ENCODE data around the gene PCDHAC1.

PCDHAC1 gene

GRCh38 chr5:140951636-140952035, 25.5 kb downstream of the PCDHAC1 start:
- CTCF ChIA-PET = no interaction called here
- Mint-ChIP-seq H3K9me3 (no peaks in the 10 kb centered on the region), H3K27ac (no peak overlapping the region), H3K4me1 (no peaks in the 10 kb centered on the region), H3K36me3 (no peaks in the 10 kb centered on the region), H3K4me3 (no peak overlapping the region), H3K27me3 (no peaks in the 10 kb centered on the region)
- DNase-seq = no peak

- no peaks in the 10 kb centered on the region for H3K4me1 Mint-ChIP-seq
- no peak overlapping the region for H3K4me3 Mint-ChIP-seq
- no peaks in the 10 kb centered on the region for H3K9me3 Mint-ChIP-seq
- H3K27me3 Mint-ChIP-seq = no peaks in the 10 kb centered on the region
- no peak overlapping the region for H3K27ac Mint-ChIP-seq
- DNase-seq = no peak
- CTCF ChIA-PET = no interaction called here
- H3K36me3 Mint-ChIP-seq = no peaks in the 10 kb centered on the region
Observed at GRCh38 chr5:140953234-140953633, 27.1 kb downstream of the PCDHAC1 start.

GRCh38 chr5:140962190-140962589, 36.1 kb downstream of the PCDHAC1 start:
- no peaks in the 10 kb centered on the region for H3K4me1 Mint-ChIP-seq
- no peaks in the 10 kb centered on the region for H3K36me3 Mint-ChIP-seq
- no peak overlapping the region for H3K27ac Mint-ChIP-seq
- no peaks in the 10 kb centered on the region for H3K9me3 Mint-ChIP-seq
- no peak overlapping the region for H3K4me3 Mint-ChIP-seq
- CTCF ChIA-PET = no interaction called here
- peaks cover 27% of the 10 kb centered on the region for H3K27me3 Mint-ChIP-seq
- no peak for DNase-seq

- CTCF ChIA-PET = no interaction called here
- no peaks in the 10 kb centered on the region for H3K4me1 Mint-ChIP-seq
- no peaks in the 10 kb centered on the region for H3K9me3 Mint-ChIP-seq
Observed at GRCh38 chr5:140964356-140964755, 38.3 kb downstream of the PCDHAC1 start.

DNA sequence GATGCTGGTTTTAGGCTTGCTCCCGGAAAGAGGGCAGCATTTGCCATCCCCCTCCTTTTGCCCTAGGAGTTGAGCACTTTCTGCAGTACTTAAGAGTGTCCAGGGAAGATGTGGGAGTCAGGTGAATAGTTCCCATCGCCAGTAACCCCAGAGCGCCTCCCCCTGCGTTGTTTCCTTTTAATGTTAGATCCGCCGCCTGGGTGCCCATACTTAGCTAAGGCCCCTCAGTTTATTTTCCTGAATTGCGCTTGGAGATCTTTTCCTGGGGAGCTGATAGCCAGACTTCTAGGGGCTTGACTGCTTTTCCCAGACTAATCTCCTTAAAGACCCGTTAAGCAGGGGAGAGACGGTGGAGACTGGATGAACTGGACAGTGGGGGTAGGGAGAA, 39.8 kb downstream of the PCDHAC1 start:
- H3K36me3 Mint-ChIP-seq = no peaks in the 10 kb centered on the region
- no peak for DNase-seq
- no peaks in the 10 kb centered on the region for H3K4me1 Mint-ChIP-seq
- no peaks in the 10 kb centered on the region for H3K9me3 Mint-ChIP-seq
- H3K27me3 Mint-ChIP-seq = peaks cover 37% of the 10 kb centered on the region
- no peak overlapping the region for H3K4me3 Mint-ChIP-seq
- CTCF ChIA-PET = no interaction called here
- H3K27ac Mint-ChIP-seq = no peak overlapping the region

More at GRCh38 chr5:140964356-140964755, 38.3 kb downstream of the PCDHAC1 start:
- DNase-seq = no peak
- Mint-ChIP-seq H3K27me3 (peaks cover 37% of the 10 kb centered on the region), H3K4me3 (no peak overlapping the region), H3K27ac (no peak overlapping the region), H3K36me3 (no peaks in the 10 kb centered on the region)

- H3K9me3 Mint-ChIP-seq = no peaks in the 10 kb centered on the region
- no peak within 1 kb of the TSS for H3K27ac Mint-ChIP-seq
- no peaks in the 10 kb centered on the region for H3K36me3 Mint-ChIP-seq
- CTCF ChIA-PET = no interaction called here
- peaks cover 37% of the 10 kb centered on the region for H3K27me3 Mint-ChIP-seq
- no peak for DNase-seq
- no peak within 1 kb of the TSS for H3K4me3 Mint-ChIP-seq
- no peaks in the 10 kb centered on the region for H3K4me1 Mint-ChIP-seq
Observed at GRCh38 chr5:140966293-140967225, 40.5 kb downstream of the PCDHAC1 start, which contains the start of gene PCDHAC2. PCDHAC2 (plus strand) TSS chr5:140966476; CDS start chr5:140966767, 291 bp downstream.

- no peak for DNase-seq
- Mint-ChIP-seq H3K4me1 (no peaks in the 10 kb centered on the region), H3K27me3 (peaks cover 37% of the 10 kb centered on the region), H3K4me3 (no peak overlapping the region), H3K9me3 (no peaks in the 10 kb centered on the region), H3K36me3 (no peaks in the 10 kb centered on the region), H3K27ac (no peak overlapping the region)
- CTCF ChIA-PET = no interaction called here
Observed at GRCh38 chr5:140967226-140967893, 41.3 kb downstream of the PCDHAC1 start.

GRCh38 chr5:140969880-140970279, 43.8 kb downstream of the PCDHAC1 start:
- H3K36me3 Mint-ChIP-seq = no peaks in the 10 kb centered on the region
- DNase-seq = no peak
- no peak overlapping the region for H3K4me3 Mint-ChIP-seq
- H3K9me3 Mint-ChIP-seq = no peaks in the 10 kb centered on the region
- H3K27ac Mint-ChIP-seq = no peak overlapping the region
- no peaks in the 10 kb centered on the region for H3K4me1 Mint-ChIP-seq
- CTCF ChIA-PET = no interaction called here
- H3K27me3 Mint-ChIP-seq = peaks cover 30% of the 10 kb centered on the region

GRCh38 chr5:140973550-140973949, 47.5 kb downstream of the PCDHAC1 start:
- CTCF ChIA-PET = no interaction called here
- Mint-ChIP-seq H3K4me1 (no peaks in the 10 kb centered on the region), H3K4me3 (no peak overlapping the region), H3K27ac (no peak overlapping the region), H3K9me3 (no peaks in the 10 kb centered on the region), H3K27me3 (no peaks in the 10 kb centered on the region), H3K36me3 (no peaks in the 10 kb centered on the region)
- DNase-seq = no peak

GRCh38 chr5:140977003-140977402, 50.9 kb downstream of the PCDHAC1 start:
- H3K27me3 Mint-ChIP-seq = no peaks in the 10 kb centered on the region
- no peaks in the 10 kb centered on the region for H3K36me3 Mint-ChIP-seq
- H3K4me3 Mint-ChIP-seq = no peak overlapping the region
- no peak for DNase-seq
- H3K27ac Mint-ChIP-seq = no peak overlapping the region
- CTCF ChIA-PET = no interaction called here
- no peaks in the 10 kb centered on the region for H3K9me3 Mint-ChIP-seq
- H3K4me1 Mint-ChIP-seq = no peaks in the 10 kb centered on the region

DNA sequence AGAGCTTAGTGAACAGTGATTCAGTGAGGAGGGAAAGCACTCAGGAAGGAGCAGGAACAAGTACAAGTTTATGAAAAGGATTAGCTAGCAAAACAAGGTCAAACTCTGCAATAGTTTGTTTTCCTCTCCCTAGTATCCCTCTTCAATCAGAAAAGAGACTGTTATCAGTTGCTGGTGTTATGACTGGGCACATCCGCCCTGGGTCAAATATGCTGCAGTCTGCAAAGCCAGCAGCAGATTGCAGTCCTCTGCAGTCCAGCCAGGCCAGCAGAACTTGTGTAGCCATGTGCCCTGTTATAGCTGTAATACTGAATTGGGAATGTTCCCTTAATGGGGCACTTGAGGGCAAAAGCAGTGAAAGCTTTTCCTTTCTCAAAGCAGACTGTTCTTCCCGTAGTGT, 52.2 kb downstream of the PCDHAC1 start:
- CTCF ChIA-PET = no interaction called here
- no peaks in the 10 kb centered on the region for H3K36me3 Mint-ChIP-seq
- no peak overlapping the region for H3K27ac Mint-ChIP-seq
- no peaks in the 10 kb centered on the region for H3K9me3 Mint-ChIP-seq
- no peak for DNase-seq
- H3K4me1 Mint-ChIP-seq = no peaks in the 10 kb centered on the region
- no peak overlapping the region for H3K4me3 Mint-ChIP-seq
- H3K27me3 Mint-ChIP-seq = no peaks in the 10 kb centered on the region

- Mint-ChIP-seq H3K27me3 (no peaks in the 10 kb centered on the region), H3K9me3 (no peaks in the 10 kb centered on the region), H3K4me3 (no peak overlapping the region), H3K36me3 (no peaks in the 10 kb centered on the region), H3K4me1 (no peaks in the 10 kb centered on the region), H3K27ac (no peak overlapping the region)
- no peak for DNase-seq
- CTCF ChIA-PET = no interaction called here
Observed at GRCh38 chr5:140978983-140979382, 52.9 kb downstream of the PCDHAC1 start.

Data from activated naive CD4-positive, alpha-beta T cell treated with anti-CD3 and anti-CD28 coated beads, Interleukin-2, amount 10 ng/mL, durations not matched to agents 7 days and 5 days (primary cell).